HG03439 (cell line): ENCODE results near the gene USP9X.
"Not testable (repeated sequence)": the region's sequence is repeated elsewhere in the genome, so short reads cannot be mapped to it uniquely, and the experiment has no call there.

ENCODE experiments used
- ATAC-seq: cut with Tn5 transposase; IDR thresholded peaks from one replicate; pipeline ENCODE4 v1.9.1; 2021; ENCODE audit warnings: mild to moderate bottlenecking, moderate library complexity; ENCODE audit not compliant: unreplicated experiment

USP9X gene

DNA sequence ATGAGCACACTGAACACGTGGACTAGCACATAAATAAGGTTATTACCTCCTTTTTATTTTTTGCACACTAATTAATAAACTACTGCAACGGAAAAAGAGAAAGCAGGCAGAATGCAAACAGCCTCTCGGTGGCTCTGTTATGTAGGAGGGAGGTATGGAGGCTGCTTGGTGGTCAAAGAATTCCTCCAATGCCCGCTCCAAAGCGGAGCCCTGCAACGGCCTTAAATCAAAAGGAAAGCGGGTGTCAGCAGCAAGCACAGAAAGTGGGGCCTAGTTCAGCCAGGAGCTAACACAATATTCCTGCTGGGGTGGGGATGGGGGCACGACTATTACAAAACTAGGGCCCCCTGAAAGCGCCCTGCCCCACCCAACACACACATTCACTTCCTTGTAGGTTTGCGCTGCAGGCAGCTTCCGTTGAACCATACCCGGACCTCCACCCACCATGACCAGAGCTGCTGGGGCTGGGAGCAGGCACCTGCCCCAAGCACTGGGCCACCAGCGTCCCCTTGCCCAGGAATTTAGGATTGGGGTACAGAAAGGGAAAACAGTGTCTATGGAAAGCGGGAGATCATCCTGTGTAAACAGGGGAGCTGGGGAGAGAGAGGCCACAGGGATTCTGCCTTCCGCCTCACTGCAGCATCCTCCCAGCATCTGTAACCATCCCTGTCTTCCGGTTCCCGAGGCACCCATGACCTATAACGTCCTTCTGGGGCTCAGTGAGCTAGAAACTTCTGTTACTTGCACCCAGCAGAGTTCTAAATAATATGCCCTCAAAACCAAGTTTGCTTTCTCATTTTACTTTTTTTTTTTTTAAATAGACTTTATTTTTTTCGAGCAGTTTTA is 191.6 kb downstream of the USP9X start:
- ATAC-seq, result no peak

DNA sequence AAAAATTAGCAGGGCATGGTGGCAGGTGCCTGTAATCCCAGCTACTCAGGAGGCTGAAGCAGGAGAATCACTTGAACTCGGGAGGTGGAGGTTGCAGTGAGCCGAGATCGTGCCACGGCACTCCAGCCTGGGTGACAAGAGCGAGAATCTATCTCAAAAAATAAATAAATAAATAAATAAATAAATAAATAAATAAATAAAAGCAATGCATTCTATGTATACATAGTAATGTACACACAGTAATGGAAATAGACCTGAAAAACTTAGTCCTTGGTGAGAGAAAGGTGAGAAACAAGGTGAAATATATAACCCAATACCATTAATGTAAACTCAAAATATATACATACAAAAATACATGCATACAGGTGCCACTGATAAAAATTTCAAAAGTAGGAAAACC is 197.1 kb downstream of the USP9X start:
- not testable (repeated sequence) for ATAC-seq

DNA sequence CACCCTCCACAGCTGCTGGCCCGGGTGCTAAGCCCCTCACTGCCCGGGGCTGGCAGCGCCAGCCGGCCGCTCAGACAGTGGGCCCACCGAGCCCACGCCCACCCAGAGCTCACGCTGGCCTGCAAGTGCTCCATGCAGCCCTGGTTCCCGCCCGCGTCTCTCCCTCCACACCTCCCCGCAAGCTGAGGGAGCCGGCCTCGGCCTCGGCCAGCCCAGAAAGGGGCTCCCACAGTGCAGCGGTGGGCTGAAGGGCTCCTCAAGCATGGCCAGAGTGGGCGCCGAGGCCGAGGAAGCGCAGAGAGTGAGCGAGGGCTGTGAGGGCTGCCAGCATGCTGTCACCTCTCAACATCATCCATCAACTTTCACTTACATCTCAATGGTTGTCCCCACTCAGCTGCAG is 200.7 kb downstream of the USP9X start:
- not testable (repeated sequence) for ATAC-seq
